ENCODE measurements around the gene CETN3. TPM values are rescaled to one million over a fixed set of nuclear protein-coding genes. Genes with fewer than 3 reads are reported as not detected.
"Not testable (repeated sequence)": the region's sequence is repeated elsewhere in the genome, so short reads cannot be mapped to it uniquely, and the experiment has no call there.

CETN3 gene
- total RNA-seq, 1 experiment from 2014 or later, result 54.7 TPM

DNA sequence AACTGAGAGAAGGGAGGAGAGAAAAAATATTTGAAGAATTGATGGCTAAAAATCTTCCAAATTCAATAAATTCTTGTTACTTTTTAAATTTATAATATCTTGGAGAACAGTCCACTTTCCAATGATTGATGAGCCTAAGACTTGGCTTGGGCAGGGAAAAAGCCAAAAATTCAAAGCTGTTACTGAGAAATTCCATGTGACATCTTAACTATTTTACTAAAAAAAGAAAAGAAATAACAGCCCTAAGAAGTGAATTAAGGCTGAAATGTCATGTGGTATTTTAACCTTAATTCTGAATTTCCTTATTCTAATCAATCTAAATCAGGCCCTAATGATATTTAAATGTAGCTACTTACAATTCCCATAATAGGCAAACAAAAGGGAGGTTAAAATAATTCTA lies 53.4 kb downstream of the CETN3 start:
- Histone ChIP-seq H3K9me2 (replicated peaks; ENCODE audit: insufficient read depth, low read length) (no peaks in the 10 kb centered on the region), H3K4me2 (ENCODE audit: low read depth, low read length, poor library complexity, severe bottlenecking) (no peak overlapping the region), H3K27ac (ENCODE audit: low read length) (no peak overlapping the region), H3K9ac (ENCODE audit: low read length) (no peak overlapping the region), H3K9me3 (ENCODE audit: low read length) (no peaks in the 10 kb centered on the region), H3K4me1 (ENCODE audit: low read length) (no peaks in the 10 kb centered on the region), H3K36me3 (ENCODE audit: insufficient read depth, low read length) (no peaks in the 10 kb centered on the region), H3K27me3 (ENCODE audit: low read length) (no peaks in the 10 kb centered on the region; the same call in 1 of the 2 replicates), H3K79me2 (ENCODE audit: low read length) (no peaks in the 10 kb centered on the region), H2AFZ (ENCODE audit: low read length) (no peak overlapping the region), H3K4me3 (ENCODE audit: low read length) (no peak overlapping the region), H4K20me1 (ENCODE audit: insufficient read depth, low read depth, low read length) (no peaks in the 10 kb centered on the region)
- no peak for DNase-seq

GRCh38 chr5:90355635-90356034 lies 53.9 kb downstream of the CETN3 start:
- Histone ChIP-seq H3K4me1 (ENCODE audit: low read length) (no peaks in the 10 kb centered on the region), H3K4me2 (ENCODE audit: low read depth, low read length, poor library complexity, severe bottlenecking) (no peak overlapping the region), H3K27me3 (ENCODE audit: low read length) (no peaks in the 10 kb centered on the region; the same call in 1 of the 2 replicates), H3K9me3 (ENCODE audit: low read length) (no peaks in the 10 kb centered on the region), H3K9ac (ENCODE audit: low read length) (no peak overlapping the region), H2AFZ (ENCODE audit: low read length) (no peak overlapping the region), H4K20me1 (ENCODE audit: insufficient read depth, low read depth, low read length) (no peaks in the 10 kb centered on the region), H3K27ac (ENCODE audit: low read length) (no peak overlapping the region), H3K4me3 (ENCODE audit: low read length) (no peak overlapping the region), H3K36me3 (ENCODE audit: insufficient read depth, low read length) (no peaks in the 10 kb centered on the region), H3K79me2 (ENCODE audit: low read length) (no peaks in the 10 kb centered on the region), H3K9me2 (replicated peaks; ENCODE audit: insufficient read depth, low read length) (no peaks in the 10 kb centered on the region)
- DNase-seq, result no peak

GRCh38 chr5:90353254-90353653 lies 56.3 kb downstream of the CETN3 start:
- Histone ChIP-seq H3K79me2 (ENCODE audit: low read length) (no peaks in the 10 kb centered on the region), H3K9ac (ENCODE audit: low read length) (no peak overlapping the region), H4K20me1 (ENCODE audit: insufficient read depth, low read depth, low read length) (no peaks in the 10 kb centered on the region), H3K27me3 (ENCODE audit: low read length) (no peaks in the 10 kb centered on the region; the same call in 1 of the 2 replicates), H3K4me3 (ENCODE audit: low read length) (no peak overlapping the region), H3K27ac (ENCODE audit: low read length) (no peak overlapping the region), H3K9me2 (replicated peaks; ENCODE audit: insufficient read depth, low read length) (no peaks in the 10 kb centered on the region), H3K4me2 (ENCODE audit: low read depth, low read length, poor library complexity, severe bottlenecking) (no peak overlapping the region), H3K4me1 (ENCODE audit: low read length) (no peaks in the 10 kb centered on the region), H3K36me3 (ENCODE audit: insufficient read depth, low read length) (no peaks in the 10 kb centered on the region), H2AFZ (ENCODE audit: low read length) (no peak overlapping the region), H3K9me3 (ENCODE audit: low read length) (no peaks in the 10 kb centered on the region)
- no peak for DNase-seq

DNA sequence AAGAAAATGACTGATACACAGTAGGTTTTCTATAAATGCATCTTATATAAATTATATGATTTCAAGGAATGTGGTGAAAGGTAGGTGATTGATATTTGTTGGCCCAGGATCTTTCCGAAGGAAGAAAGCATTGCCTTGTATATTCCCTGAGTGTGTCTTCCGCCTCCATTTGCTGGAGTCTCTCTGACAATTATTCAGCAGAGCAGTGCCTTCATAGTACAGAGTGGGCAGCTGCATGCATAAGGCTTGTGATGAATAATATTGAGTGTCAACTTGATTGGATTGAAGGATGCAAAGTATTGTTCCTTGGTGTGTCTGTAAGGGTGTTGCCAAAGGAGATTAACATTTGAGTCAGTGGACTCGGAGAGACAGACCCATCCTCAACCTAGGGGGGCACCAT lies 58.5 kb downstream of the CETN3 start:
- Histone ChIP-seq H3K27ac (ENCODE audit: low read length) (no peak overlapping the region), H4K20me1 (ENCODE audit: insufficient read depth, low read depth, low read length) (no peaks in the 10 kb centered on the region), H3K36me3 (ENCODE audit: insufficient read depth, low read length) (no peaks in the 10 kb centered on the region), H3K4me3 (ENCODE audit: low read length) (no peak overlapping the region), H3K27me3 (ENCODE audit: low read length) (no peaks in the 10 kb centered on the region; the same call in 1 of the 2 replicates), H3K9ac (ENCODE audit: low read length) (no peak overlapping the region), H3K9me3 (ENCODE audit: low read length) (no peaks in the 10 kb centered on the region), H3K9me2 (replicated peaks; ENCODE audit: insufficient read depth, low read length) (no peaks in the 10 kb centered on the region), H3K4me2 (ENCODE audit: low read depth, low read length, poor library complexity, severe bottlenecking) (no peak overlapping the region), H3K79me2 (ENCODE audit: low read length) (no peaks in the 10 kb centered on the region), H3K4me1 (ENCODE audit: low read length) (no peaks in the 10 kb centered on the region), H2AFZ (ENCODE audit: low read length) (no peak overlapping the region)
- DNase-seq, result no peak

GRCh38 chr5:90347462-90347861 lies 62.1 kb downstream of the CETN3 start:
- no peak overlapping the region for H3K9ac ChIP-seq (ENCODE audit: low read length)
- no peaks in the 10 kb centered on the region for H3K27me3 ChIP-seq (ENCODE audit: low read length)
- no peak overlapping the region for H3K4me3 ChIP-seq (ENCODE audit: low read length)
- no peaks in the 10 kb centered on the region for H3K36me3 ChIP-seq (ENCODE audit: insufficient read depth, low read length)
- H3K4me2 ChIP-seq (ENCODE audit: low read depth, low read length, poor library complexity, severe bottlenecking), result no peak overlapping the region
- no peak for DNase-seq
- no peak overlapping the region for H2AFZ ChIP-seq (ENCODE audit: low read length)
- no peak overlapping the region for H3K27ac ChIP-seq (ENCODE audit: low read length)
- no peaks in the 10 kb centered on the region for H3K9me3 ChIP-seq (ENCODE audit: low read length)
- H4K20me1 ChIP-seq (ENCODE audit: insufficient read depth, low read depth, low read length), result no peaks in the 10 kb centered on the region
- H3K9me2 ChIP-seq (replicated peaks; ENCODE audit: insufficient read depth, low read length), result no peaks in the 10 kb centered on the region
- H3K4me1 ChIP-seq (ENCODE audit: low read length), result no peaks in the 10 kb centered on the region
- no peaks in the 10 kb centered on the region for H3K79me2 ChIP-seq (ENCODE audit: low read length)

- H3K9ac ChIP-seq (ENCODE audit: low read length), result no peak overlapping the region
- no peak overlapping the region for H3K4me3 ChIP-seq (ENCODE audit: low read length)
- H3K36me3 ChIP-seq (ENCODE audit: insufficient read depth, low read length), result no peaks in the 10 kb centered on the region
- H4K20me1 ChIP-seq (ENCODE audit: insufficient read depth, low read depth, low read length), result no peaks in the 10 kb centered on the region
- H2AFZ ChIP-seq (ENCODE audit: low read length), result no peak overlapping the region
- no peak for DNase-seq
- H3K79me2 ChIP-seq (ENCODE audit: low read length), result no peaks in the 10 kb centered on the region
- no peaks in the 10 kb centered on the region for H3K9me2 ChIP-seq (replicated peaks; ENCODE audit: insufficient read depth, low read length)
- no peaks in the 10 kb centered on the region for H3K9me3 ChIP-seq (ENCODE audit: low read length)
- no peaks in the 10 kb centered on the region for H3K4me1 ChIP-seq (ENCODE audit: low read length)
- no peaks in the 10 kb centered on the region for H3K27me3 ChIP-seq (ENCODE audit: low read length)
- H3K4me2 ChIP-seq (ENCODE audit: low read depth, low read length, poor library complexity, severe bottlenecking), result no peak overlapping the region
- no peak overlapping the region for H3K27ac ChIP-seq (ENCODE audit: low read length)
Measured at GRCh38 chr5:90345684-90346083, 63.9 kb downstream of the CETN3 start.

DNA sequence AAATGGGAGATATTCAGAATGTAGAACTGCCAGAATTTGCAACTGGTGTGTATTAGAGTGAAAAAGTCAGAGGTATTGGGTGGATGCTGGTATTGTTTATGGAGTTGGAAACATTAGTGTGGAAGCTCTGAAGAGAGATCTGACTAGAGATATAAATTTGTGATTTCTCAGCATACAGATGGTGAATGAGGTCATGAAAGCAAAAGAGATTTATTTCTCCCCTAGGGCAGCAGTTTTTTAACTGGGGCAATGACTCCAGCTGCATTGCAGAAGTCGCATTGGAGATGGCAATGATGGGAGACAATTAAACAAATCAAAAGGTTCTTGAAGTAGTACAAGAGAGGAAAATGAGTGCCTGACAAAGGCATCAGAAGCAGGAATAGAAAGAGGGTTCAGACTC lies 64.9 kb downstream of the CETN3 start:
- Histone ChIP-seq H3K27me3 (ENCODE audit: low read length) (no peaks in the 10 kb centered on the region), H3K27ac (ENCODE audit: low read length) (no peak overlapping the region), H3K9ac (ENCODE audit: low read length) (no peak overlapping the region), H2AFZ (ENCODE audit: low read length) (no peak overlapping the region), H3K4me3 (ENCODE audit: low read length) (no peak overlapping the region), H3K4me2 (ENCODE audit: low read depth, low read length, poor library complexity, severe bottlenecking) (no peak overlapping the region), H4K20me1 (ENCODE audit: insufficient read depth, low read depth, low read length) (no peaks in the 10 kb centered on the region), H3K36me3 (ENCODE audit: insufficient read depth, low read length) (no peaks in the 10 kb centered on the region), H3K4me1 (ENCODE audit: low read length) (no peaks in the 10 kb centered on the region), H3K9me3 (ENCODE audit: low read length) (no peaks in the 10 kb centered on the region), H3K9me2 (replicated peaks; ENCODE audit: insufficient read depth, low read length) (no peaks in the 10 kb centered on the region), H3K79me2 (ENCODE audit: low read length) (no peaks in the 10 kb centered on the region)
- no peak for DNase-seq

- H4K20me1 ChIP-seq (ENCODE audit: insufficient read depth, low read depth, low read length); H2AFZ ChIP-seq (ENCODE audit: low read length); H3K27me3 ChIP-seq (ENCODE audit: low read length); H3K9me2 ChIP-seq (replicated peaks; ENCODE audit: insufficient read depth, low read length); H3K27ac ChIP-seq (ENCODE audit: low read length); H3K4me2 ChIP-seq (ENCODE audit: low read depth, low read length, poor library complexity, severe bottlenecking); H3K4me3 ChIP-seq (ENCODE audit: low read length); H3K79me2 ChIP-seq (ENCODE audit: low read length); DNase-seq; H3K36me3 ChIP-seq (ENCODE audit: insufficient read depth, low read length); H3K4me1 ChIP-seq (ENCODE audit: low read length); H3K9ac ChIP-seq (ENCODE audit: low read length); H3K9me3 ChIP-seq (ENCODE audit: low read length): not testable (repeated sequence)
Measured at GRCh38 chr5:90343731-90344130, 65.8 kb downstream of the CETN3 start.

- Histone ChIP-seq H3K9me2 (replicated peaks; ENCODE audit: insufficient read depth, low read length) (no peaks in the 10 kb centered on the region), H3K27ac (ENCODE audit: low read length) (no peak overlapping the region), H3K27me3 (ENCODE audit: low read length) (no peaks in the 10 kb centered on the region), H4K20me1 (ENCODE audit: insufficient read depth, low read depth, low read length) (no peaks in the 10 kb centered on the region), H2AFZ (ENCODE audit: low read length) (no peak overlapping the region), H3K4me1 (ENCODE audit: low read length) (no peaks in the 10 kb centered on the region), H3K9ac (ENCODE audit: low read length) (no peak overlapping the region), H3K9me3 (ENCODE audit: low read length) (no peaks in the 10 kb centered on the region), H3K4me2 (ENCODE audit: low read depth, low read length, poor library complexity, severe bottlenecking) (no peak overlapping the region), H3K36me3 (ENCODE audit: insufficient read depth, low read length) (no peaks in the 10 kb centered on the region), H3K4me3 (ENCODE audit: low read length) (no peak overlapping the region), H3K79me2 (ENCODE audit: low read length) (no peaks in the 10 kb centered on the region)
- DNase-seq, result no peak
Measured at GRCh38 chr5:90342576-90342975, 67.0 kb downstream of the CETN3 start.
